BJ (cell line): Measurements from ENCODE around the gene AFF3. TPM values are rescaled to one million over a fixed set of nuclear protein-coding genes. Genes with fewer than 3 reads are reported as not detected.

ENCODE experiments used
- CTCF ChIA-PET: fragments of 350-600 bp; formaldehyde crosslinking; extraction: SDS; loops from one replicate; lab custom pipeline; 2021; ENCODE audit warnings: antibody characterized with exemption, inconsistent platforms; lab: Yijun Ruan, JAX
- POLR2A ChIA-PET: fragments of 300-600 bp; sonication (Branson Sonifier 250); formaldehyde crosslinking; extraction: SDS; loops from one replicate; lab custom pipeline; 2021; ENCODE audit warnings: antibody characterized with exemption; lab: Charles Lee
- DNase-seq: peaks from one replicate; pipeline ENCODE4 v3.0.0-alpha.2; 2011; ENCODE audit warnings: low read depth
- H3K27me3 ChIP-seq: 2 replicates; pipeline ENCODE4 v1.6.0; 2011; ENCODE audit warnings: low read length; ENCODE audit not compliant: control insufficient read depth, insufficient read depth
- H3K36me3 ChIP-seq: 2 replicates; pipeline ENCODE4 v1.5.1; 2011; ENCODE audit warnings: low read length; ENCODE audit not compliant: control insufficient read depth, insufficient read depth
- H3K4me3 ChIP-seq: 2 replicates; pipeline ENCODE4 v1.5.1; 2011; ENCODE audit warnings: low read depth, mild to moderate bottlenecking, control low read depth, low read length
- CTCF ChIP-seq: IDR thresholded peaks from 2 replicates; pipeline ENCODE4 v1.5.1; 2011; ENCODE audit warnings: low read depth, mild to moderate bottlenecking, control low read depth, inconsistent platforms, low read length, moderate library complexity; ENCODE audit not compliant: insufficient read depth
- polyA plus RNA-seq: library from polyadenylated mRNA; depleted of rRNA; stranded (reverse); fragments of >200 nt; gene quantifications from 2 replicates; pipeline ENCODE4 v1.2.3, GENCODE V29; 2011

AFF3 gene
- polyA plus RNA-seq, 1 experiment, result 11.5 TPM

DNA sequence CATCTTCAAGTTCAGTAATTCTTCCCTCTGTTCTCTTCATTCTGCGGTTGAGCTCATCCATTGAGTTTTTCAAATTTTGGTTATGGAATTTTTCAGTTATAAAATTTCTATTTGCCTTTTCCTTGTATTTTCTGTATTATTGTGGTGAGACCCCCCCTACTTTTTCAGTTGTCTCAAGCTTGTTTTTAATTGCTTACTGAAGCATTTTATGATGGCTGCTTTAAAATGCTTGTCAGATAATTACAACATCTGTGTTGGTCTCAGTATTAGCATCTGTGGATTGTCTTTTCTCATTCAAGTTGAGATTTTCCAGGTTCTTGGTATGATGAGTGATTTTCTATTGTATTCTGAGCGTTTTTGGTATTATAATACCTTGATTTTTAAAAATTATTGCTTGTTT lies 531.4 kb downstream of the AFF3 start:
- POLR2A ChIA-PET, result no interaction called here
- no peak for DNase-seq
- Histone ChIP-seq H3K27me3 (no peaks in the 10 kb centered on the region), H3K36me3 (no peaks in the 10 kb centered on the region), H3K4me3 (no peak overlapping the region)
- TF ChIP-seq CTCF, result no peak
- CTCF ChIA-PET, result no interaction called here

GRCh38 chr2:99609851-99610381 lies 532.5 kb downstream of the AFF3 start:
- ChIA-PET CTCF (no interaction called here), POLR2A (no interaction called here)
- H3K27me3 ChIP-seq, result no peaks in the 10 kb centered on the region
- H3K36me3 ChIP-seq, result no peaks in the 10 kb centered on the region
- no peak for TF ChIP-seq CTCF
- H3K4me3 ChIP-seq, result no peak overlapping the region
- no peak for DNase-seq

- Histone ChIP-seq H3K27me3 (no peaks in the 10 kb centered on the region), H3K36me3 (no peaks in the 10 kb centered on the region), H3K4me3 (no peak overlapping the region)
- ChIA-PET POLR2A (no interaction called here), CTCF (no interaction called here)
- no peak for DNase-seq
- no peak for TF ChIP-seq CTCF
Observed at GRCh38 chr2:99608861-99609260, 533.5 kb downstream of the AFF3 start.

- CTCF ChIA-PET, result no interaction called here
Observed at GRCh38 chr2:99607861-99608491, 534.4 kb downstream of the AFF3 start.

GRCh38 chr2:99607454-99607853 lies 534.9 kb downstream of the AFF3 start:
- no peak for TF ChIP-seq CTCF
- CTCF ChIA-PET, result no interaction called here
- Histone ChIP-seq H3K36me3 (no peaks in the 10 kb centered on the region), H3K4me3 (no peak overlapping the region), H3K27me3 (no peaks in the 10 kb centered on the region)
- POLR2A ChIA-PET, result no interaction called here
- no peak for DNase-seq

More at GRCh38 chr2:99607861-99608491, 534.4 kb downstream of the AFF3 start:
- POLR2A ChIA-PET, result no interaction called here
- Histone ChIP-seq H3K27me3 (no peaks in the 10 kb centered on the region), H3K4me3 (no peak overlapping the region), H3K36me3 (no peaks in the 10 kb centered on the region)
- no peak for TF ChIP-seq CTCF
- DNase-seq, result no peak
